Activated T-cell treated with anti-CD3 and anti-CD28 coated beads for 1 hour (primary cell): ENCODE data around the gene NACA2.
"Not testable (repeated sequence)": the region's sequence is repeated elsewhere in the genome, so short reads cannot be mapped to it uniquely, and the experiment has no call there.

ENCODE experiments used
- DNase-seq: peaks from one replicate; pipeline ENCODE4 v3.0.0-alpha.2; 2020; ENCODE audit warnings: low read depth

NACA2 gene

DNA sequence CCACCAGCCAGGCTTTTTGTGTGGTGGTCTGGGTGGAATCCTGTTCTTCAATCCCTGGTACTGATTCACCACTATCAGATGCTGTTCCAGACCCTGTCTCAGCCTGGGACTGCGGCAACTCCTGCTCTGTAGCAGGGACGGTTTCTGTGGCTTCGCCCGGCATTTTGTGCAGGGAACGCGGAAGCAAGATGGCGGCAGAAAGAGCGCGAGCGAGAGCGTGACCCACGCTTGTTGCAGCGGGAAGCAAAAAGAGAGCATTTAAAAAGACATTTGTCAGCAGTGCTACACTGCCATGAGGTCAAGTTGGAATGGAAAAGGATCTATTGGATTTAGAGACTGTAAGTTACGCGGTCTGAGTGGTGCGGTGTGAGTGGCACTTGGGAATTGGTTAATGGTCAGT is at the start of gene NACA2:
NACA2 (minus strand) TSS at position 202 of the 400 bp plus-strand sequence; CDS start at position 163, 39 bp downstream.
- DNase-seq, result no peak

DNA sequence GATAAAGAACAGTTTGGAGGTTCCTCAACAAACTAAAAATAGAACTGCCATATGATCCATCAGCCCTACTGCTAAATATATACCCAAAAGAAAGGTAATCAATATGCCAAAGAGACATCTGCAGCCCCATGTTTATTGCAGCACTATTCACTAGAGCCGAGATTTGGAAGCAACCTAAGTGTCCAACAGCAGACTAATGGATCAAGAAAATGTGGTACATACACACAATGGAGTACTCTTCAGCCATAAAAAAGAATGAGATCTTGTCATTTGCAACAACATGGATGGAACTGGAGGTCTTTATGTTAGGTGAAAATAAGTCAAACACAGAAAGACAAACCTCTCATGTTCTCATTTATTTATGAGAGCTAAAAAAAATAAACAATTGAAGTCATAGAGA is 48.8 kb upstream of the NACA2 start:
- DNase-seq, result no peak

DNA sequence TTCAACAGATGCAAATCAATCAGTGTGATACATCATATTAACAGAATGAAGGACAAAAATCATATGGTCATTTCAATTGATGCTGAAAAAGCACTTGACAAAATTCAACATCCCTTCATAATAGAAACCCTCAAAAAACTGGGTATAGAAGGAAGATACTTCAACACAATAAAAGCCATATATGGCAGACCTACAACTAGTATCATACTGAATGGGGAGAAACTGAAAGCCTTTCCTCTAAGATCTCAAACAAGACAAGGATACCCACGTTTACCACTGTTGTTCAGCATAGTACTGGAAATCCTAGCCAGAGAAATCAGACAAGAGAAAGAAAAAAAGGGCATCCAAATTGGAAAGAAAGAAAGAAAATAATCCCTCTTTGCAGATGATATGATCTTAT is 47.1 kb upstream of the NACA2 start:
- no peak for DNase-seq

DNA sequence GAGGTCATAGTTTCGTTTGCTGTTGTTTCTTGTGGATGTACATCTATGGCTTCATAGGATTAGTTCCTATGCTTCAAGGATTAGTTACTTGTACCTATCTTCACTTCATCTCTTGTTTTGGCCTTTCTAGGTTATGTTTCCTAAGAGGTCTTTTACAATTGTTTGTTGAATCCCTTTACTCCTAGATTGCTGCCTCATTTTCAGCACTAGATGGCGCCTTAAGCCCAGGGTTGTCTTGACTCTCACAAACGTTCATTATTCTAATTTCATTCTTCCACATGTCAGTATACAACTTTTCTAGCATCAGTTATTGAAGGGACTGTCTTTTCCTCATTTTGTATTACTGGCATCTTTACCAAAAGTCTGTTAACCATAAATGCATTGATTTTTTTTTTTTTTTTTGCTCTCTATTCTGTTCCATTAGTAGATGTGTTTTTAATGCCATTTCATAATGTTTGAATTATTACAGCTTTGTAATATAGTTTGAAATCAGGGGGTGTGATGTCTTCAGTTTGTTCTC is 45.0 kb upstream of the NACA2 start:
- DNase-seq, result peak; percentile 30

DNA sequence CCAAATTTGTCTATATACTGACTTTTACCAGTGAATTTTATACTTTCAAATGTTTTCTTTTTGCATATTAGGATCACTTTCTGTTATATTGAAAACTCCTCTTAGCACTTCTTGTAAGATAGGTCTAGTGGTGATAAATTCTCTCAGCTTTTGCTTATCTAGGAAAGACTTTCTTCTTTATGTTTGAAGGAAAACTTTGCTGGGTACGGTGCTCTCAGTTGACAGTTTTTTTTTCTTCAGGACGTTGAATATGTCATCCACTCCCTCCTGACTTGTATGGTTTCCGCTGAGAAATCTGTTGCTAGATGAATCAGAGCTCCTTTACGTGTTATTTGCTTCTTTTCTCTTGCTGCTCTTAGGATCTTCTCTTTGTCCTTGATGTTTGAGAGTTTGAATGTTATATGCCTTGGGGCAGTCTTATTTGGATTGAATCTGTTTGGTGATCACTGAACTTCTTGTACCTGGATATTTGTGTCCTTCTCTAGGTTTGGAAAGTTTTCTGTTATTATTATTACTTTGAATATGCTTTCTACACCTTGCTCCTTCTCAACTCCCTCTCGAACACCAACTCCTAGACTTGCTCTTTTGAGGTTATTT is 44.0 kb upstream of the NACA2 start:
- DNase-seq, result no peak

DNA sequence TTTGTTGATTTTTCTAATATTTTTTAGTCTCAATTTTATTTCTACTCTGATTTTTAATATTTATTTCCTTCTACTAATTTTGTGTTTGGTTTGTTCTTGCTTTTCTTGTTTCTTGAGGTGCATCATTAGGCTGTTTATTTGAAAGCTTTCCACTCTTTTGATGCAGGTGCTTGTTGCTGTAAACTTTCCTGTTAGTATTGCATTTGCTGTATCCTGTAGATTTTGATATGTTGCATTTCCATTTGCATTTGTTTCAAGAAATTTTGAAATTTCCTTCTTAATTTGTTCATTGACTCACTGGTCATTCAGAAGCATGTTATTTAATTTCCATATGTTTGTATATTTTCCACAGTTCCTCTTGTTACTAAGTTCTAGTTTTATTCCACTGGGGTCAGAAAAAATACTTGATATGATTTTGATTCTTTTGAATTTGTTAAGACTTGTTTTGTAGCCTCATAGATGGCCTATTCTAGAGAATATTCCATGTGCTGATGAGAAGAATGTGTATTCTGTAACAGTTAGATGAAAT is 43.1 kb upstream of the NACA2 start:
- DNase-seq, result no peak

DNA sequence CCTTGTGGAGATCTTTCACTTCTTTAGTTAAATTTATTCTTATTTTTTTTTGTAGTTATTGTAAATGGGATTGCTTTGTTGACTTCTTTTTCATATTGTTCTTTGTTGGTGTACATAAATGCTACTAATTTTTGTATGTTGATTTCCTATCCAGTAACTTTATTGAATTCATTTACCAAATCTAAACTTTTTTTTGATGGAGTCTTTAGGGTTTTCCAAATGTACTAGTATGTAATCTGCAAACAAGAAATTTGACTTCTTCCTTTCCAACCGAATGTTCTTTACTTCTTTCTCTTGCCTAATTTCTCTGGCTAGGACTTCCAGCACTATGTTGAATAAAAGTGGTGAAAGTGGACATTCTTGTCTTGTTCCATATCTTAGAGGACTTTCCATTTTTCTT is 41.8 kb upstream of the NACA2 start:
- DNase-seq, result no peak

DNA sequence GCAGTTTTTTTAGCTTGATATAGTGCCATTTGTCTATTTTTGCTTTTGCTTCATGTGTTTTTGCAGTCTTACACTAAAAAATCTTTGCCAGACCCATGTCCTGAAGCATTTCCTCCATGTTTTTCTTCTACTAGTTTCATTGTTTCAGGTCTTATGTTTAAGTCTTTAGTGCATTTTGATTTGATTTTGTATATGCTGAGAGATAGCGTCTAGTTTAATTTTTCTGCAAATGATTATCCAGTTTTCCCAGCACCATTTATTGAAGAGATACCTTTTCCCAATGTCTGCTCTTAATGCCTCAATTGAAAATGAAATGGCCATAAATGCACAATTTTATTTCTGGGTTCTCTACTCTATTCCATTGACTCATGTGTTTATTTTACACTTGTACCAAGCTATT is 40.8 kb upstream of the NACA2 start:
- DNase-seq, result no peak

DNA sequence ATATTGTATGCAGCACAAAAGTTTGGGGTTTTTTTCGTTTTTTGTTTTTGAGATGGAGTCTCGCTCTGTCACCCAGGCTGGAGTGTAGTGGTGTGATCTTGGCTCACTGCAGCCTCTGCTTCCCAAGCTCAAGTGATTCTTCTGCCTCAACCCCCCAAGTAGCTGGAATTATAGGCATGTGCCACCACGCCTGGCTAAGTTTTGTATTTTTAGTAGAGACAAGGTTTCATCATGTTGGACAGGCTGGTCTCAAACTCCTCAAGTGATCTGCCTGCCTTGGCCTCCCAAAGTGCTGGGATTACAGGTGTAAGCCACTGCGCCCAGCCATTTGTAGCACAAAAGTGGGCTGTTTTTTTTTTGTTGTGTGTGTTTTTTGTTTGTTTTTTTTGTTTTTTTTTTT is 37.1 kb upstream of the NACA2 start:
- not testable (repeated sequence) for DNase-seq

DNA sequence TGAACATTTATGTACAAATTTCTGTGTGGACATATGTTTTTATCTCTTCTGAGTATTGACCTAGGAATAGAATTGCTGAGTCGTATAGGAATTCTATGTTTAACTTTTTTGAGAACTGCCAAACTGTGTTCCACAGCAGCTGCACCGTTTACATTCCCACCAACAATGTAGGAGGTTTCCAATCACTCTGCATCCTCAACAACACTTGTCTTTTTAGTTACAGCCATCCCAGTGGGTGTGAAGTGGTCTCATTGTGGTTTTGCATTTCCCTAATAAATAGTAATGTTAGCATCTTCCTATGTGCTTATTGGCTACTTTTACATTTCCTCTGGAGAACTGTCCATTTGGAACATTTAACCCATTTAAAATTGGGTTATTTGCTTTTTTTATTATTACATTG is 36.6 kb upstream of the NACA2 start:
- no peak for DNase-seq

DNA sequence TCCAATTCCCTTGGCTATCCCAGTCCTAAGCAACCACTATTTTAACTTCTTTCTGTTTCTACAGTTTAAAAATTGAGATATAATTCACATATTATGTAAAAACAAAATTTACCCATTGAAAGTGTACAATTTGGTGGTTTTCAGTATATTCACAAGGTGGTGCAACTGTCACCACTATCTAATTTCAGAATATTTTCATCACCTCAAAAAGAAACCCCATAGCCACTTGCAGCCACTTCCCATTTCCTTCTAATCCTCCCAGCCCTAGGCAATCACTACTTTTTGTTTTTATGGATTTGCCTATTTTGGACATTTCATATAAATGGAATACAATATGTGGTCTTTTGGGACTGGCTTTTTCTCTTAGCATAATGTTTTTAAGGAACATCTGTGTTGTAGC is 36.1 kb upstream of the NACA2 start:
- no peak for DNase-seq

DNA sequence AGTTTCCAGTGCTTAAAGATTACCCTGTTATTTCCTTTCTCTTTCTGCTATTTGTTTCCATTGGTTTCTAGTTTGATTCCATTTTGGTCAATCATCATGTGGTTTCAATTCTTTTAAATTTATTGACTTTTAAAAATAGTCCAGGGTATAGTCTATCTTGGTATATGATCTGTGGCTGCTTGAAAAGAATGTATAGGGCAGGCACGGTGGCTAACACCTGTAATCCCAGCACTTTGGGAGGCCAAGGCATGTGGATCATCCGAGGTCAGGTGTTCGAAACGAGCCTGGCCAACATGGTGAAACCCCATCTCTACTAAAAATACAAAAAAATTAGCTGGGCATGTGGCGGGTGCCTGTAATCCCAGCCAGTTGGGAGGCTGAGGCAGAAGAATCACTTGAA is 34.5 kb upstream of the NACA2 start:
- no peak for DNase-seq

DNA sequence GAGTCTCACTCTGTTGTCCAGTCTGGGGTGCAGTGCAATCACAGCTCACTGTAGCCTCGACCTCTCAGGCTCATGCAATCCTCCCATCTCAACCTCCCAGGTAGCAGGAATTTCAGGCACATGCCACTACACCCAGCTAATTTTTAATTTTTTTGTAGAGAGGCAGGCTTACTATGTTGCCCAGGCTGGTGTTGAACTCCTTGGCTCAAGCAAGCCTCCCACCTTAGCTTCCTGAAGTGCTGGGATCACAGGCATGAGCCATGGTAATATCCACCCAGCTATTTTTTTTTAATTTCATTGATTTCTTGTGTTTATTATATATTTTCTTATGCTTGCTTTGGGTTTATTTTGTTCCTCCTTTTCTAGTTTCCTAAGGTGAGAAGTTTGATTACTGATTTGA is 33.9 kb upstream of the NACA2 start:
- no peak for DNase-seq

DNA sequence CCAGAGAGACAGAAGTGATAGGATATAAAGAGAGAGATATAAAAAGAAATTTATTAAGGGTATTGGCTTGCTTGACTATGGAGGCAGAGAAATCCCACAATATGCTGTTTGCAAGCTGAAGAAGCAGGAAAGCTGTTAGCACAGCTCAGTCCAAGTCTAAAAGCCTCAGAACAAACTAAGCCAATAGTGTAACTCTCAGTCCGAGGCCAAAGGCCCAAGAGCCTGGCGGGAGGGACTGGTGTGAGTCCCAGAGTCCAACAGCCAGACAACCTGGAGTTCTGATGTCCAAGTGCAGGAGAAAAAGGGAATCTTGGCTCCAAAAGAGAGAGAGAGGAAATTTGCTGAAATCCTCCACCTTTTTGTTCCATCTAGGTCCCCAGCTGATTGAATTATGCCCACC is 30.3 kb upstream of the NACA2 start:
- no peak for DNase-seq

DNA sequence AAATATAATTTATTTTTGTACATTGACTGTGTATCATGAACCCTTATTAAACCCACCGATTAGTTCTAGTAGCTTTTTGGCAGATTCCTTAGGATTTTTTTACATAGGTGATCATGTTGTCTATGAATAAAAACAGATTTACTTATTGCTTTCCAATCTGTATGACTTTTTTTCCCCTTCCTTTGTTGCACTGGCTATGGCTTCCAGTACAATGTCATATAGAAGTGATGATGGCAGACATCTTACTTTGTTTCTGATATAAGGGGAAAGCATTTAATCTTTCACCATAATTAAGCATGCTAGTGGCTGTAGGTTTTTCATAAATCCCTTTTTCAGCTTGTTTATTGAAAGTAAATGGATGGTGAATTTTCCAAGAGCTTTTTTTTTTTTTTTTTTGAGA is 28.9 kb upstream of the NACA2 start:
- no peak for DNase-seq

DNA sequence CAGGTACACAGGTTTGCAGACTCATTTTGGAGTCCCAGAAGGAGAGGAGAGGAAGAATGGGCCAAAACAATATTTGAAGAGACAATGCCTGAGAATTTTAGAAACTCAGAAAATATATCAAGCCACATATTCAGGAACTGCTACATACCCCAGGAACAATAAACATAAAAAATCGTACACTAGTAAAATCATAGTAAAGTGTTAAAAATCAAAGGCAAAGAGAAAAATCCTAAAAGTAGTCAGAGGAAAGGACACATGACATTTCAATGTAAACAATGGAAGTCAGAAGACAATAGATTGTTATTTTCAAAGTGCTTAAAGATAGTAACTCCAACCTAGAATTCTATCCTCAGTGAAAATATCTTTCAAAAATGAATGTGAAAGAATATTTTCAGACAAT is 28.5 kb upstream of the NACA2 start:
- no peak for DNase-seq

DNA sequence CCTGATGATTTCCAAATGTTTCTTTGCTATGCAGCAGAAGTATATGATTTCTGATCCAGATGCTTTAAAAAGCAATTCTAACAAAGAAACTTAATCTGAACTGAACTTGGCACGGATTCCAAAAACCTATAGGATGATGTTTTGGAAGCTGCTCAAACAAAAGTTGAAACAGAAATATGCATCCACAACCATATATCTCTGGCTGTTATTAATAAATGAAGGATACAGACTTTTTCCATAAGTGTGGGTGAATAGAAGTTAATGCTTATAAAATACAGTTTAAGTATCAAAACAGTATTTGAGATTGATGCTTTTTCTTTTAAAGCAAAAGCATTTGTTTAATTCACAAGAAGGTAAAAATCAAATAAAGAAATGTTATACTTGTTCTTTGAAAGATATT is 27.9 kb upstream of the NACA2 start:
- DNase-seq, result no peak

DNA sequence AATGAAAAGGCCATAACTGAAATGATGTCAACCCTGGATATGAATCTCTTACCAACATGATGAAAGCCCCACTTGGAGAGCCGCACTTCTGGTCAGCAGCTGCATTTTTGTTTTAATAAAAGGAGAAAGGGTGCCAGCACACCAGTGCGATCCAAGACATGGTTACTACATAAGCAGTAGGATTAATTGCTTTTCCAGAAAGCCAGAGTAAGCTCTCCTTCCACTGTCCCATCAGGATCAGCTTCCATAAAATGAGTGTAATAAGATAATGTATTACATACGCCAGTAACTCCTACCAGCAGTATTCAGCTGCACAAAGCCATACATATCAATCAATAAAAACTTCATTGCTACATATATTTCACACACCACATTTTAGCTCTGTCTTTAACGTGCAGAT is 26.3 kb upstream of the NACA2 start:
- no peak for DNase-seq

DNA sequence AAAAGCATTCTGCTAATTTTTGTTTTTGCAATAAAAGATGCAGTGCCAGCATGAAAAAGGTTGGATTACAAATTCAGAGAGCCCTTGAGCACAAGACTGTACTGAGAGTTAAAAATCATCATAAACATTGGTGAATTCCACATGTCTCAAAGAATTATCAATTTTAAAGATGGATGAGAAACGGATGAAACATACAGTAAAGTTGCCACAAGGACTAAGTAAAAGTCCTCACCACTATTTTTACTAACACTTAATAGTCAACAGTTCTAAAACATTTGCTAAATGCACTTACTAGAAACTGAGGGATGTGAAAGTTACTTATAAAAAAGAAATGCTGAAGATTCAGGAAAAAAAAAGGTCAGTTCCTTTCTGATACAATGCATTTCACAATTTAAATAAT is 25.8 kb upstream of the NACA2 start:
- no peak for DNase-seq

DNA sequence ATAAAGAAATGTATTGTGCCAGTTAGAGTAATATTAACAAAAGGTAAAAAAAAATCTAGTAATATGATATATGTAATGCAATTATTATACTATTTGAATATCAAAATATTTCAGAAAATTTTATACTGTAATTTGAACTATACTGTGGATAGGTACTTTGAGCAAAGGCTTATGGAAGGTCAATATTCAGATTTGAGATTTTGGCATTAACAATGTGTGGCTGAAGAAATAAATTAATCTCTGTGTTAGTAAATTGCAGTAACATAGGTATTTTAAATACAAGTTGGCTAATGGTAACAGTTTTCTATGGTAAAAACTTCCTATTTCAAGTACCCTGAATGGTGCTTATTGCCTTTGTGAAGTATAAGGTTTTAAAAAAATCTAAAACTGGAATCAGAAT is 23.2 kb upstream of the NACA2 start:
- DNase-seq, result no peak

DNA sequence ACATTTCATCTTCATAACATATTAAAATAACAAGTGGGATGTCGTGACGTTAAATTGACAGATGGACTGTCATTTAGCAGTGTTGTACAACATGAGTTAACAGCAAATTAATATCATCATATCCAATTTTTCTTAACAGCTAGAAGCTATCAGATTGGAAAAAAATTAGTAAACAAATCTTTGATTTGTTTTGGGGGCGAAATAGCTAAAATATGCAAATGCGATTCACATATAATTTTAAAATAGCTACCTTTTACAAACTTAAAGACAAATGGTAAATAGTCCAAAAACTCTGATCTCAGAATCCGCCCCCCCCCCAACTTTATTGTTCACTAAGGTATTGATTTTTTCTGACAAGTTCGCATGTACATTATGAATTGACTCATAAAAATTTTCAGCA is 20.3 kb upstream of the NACA2 start:
- DNase-seq, result no peak

DNA sequence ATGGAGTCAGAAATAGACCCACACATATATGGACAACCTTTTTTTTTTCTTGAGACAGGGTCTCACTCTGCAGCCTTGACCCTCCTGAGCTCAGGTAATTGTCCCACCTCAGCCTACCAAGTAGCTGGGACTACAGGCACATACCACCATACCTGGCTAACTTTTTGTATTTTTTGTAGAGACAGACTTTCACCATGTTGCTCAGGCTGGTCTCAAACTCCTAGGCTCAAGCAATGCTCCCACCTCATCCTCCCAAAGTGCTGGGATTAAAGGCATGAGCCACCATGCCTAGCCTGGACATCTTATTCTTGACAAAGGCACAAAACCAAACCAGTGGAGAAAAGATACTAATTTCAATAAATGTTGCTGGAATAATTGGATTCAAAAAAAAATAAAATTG is 14.7 kb upstream of the NACA2 start:
- DNase-seq, result no peak

DNA sequence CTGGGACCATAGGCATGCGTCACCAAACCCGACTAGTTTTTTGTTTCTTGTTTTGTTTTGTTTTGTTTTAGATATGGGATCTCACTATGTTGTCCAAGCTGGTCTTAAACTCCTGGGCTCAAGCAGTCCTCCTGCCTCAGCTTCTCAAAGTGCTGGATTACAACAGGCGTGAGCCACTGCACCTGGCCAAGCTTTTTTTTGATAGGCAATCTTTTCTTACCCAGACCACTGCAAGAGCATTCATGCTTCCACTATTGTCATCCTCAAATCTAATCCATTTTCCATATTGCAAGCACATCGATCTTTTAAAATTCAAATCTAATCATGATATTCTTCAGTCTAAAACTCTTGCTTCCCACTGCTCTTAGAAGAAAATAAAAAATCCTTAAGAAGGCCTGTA is 10.3 kb upstream of the NACA2 start:
- no peak for DNase-seq

DNA sequence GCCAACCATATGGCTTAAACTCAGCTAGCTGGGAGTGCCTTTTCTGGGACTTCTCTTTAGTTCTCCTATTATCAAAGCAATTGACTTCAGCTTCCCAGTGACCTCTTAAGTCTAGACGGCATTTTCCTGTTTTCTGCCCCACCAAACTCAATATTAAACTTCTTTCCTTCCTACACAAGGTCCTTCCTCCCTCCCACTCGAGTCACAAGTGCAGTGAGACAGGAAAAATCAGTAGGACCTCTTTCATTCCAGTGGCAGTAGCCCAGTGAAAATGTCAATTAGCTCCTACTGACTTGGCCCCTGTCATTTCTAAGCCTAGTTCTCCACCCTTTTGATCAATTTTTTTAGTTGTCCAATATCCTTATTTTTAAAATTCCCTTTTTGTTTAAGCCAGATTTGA is 9.6 kb upstream of the NACA2 start:
- DNase-seq, result no peak

DNA sequence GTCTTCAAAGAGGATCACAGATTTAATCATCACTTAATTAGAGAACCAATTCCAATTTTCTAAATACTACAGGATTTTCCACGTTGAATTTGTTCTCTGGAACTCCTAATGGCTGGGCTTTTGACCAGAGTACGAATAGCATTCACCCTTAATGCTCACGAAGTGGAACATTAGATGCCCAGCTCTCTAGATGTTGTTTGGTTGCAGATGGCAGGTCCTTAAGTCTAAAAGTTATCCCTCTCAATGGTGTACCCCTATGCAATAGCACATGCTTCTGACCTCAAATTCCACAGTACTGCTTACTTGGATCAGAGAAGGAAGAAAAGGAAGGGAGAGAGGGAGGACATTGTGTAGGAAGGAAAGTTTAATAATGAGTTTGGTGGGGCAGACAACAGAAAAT is 8.6 kb upstream of the NACA2 start:
- DNase-seq, result no peak
